ENCODE results near the gene LTBP4.
A peak's percentile ranks its signal among the peaks of the same experiment; 100 is the strongest.

DNA sequence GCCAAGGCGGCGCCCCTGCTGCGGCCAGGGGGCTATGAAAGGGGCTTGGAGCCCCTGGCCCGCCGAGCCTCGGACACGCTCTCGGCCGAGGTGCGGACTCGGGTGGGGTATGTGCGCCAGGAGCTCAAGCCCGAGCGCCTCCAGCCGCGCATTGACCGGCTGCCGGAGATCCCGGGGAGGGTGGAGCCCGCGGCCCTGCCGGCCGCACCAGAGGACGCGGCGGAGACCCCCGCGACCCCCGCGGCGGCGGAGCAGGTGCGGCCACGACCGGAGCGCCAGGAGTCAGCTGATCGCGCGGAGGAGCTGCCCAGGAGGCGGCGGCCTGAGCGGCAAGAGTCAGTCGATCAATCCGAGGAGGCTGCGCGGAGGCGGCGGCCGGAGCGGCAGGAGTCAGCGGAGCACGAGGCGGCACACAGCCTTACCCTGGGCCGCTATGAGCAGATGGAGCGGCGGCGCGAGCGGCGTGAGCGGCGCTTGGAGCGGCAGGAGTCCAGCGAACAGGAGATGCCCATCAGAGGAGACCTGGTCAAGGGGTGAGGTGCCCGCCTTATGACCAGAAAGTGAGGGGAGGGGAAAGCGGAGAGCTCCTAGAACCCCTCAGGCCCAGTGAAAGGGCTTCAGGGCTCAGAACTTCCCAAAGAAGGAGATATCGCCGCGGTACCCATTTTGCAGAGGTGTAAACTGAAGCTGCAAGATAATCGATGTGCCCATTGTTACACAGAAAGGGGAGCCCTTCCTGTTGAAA, 33.2 kb upstream of the LTBP4 start:
- TF ChIP-seq FEZF1 (tag by site-specific recombination; IDR thresholded peaks at IDR 0.05) = no peak
- TF ChIP-seq, protein P1, sequence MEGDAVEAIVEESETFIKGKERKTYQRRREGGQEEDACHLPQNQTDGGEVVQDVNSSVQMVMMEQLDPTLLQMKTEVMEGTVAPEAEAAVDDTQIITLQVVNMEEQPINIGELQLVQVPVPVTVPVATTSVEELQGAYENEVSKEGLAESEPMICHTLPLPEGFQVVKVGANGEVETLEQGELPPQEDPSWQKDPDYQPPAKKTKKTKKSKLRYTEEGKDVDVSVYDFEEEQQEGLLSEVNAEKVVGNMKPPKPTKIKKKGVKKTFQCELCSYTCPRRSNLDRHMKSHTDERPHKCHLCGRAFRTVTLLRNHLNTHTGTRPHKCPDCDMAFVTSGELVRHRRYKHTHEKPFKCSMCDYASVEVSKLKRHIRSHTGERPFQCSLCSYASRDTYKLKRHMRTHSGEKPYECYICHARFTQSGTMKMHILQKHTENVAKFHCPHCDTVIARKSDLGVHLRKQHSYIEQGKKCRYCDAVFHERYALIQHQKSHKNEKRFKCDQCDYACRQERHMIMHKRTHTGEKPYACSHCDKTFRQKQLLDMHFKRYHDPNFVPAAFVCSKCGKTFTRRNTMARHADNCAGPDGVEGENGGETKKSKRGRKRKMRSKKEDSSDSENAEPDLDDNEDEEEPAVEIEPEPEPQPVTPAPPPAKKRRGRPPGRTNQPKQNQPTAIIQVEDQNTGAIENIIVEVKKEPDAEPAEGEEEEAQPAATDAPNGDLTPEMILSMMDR (tag by site-specific recombination; IDR thresholded peaks at IDR 0.05) = no peak
- no peak for TF ChIP-seq ZFP37 (tag by site-specific recombination; IDR thresholded peaks at IDR 0.05)
- no peak for TF ChIP-seq GFI1B (tag by site-specific recombination; IDR thresholded peaks at IDR 0.05)
- TF ChIP-seq, protein P2, sequence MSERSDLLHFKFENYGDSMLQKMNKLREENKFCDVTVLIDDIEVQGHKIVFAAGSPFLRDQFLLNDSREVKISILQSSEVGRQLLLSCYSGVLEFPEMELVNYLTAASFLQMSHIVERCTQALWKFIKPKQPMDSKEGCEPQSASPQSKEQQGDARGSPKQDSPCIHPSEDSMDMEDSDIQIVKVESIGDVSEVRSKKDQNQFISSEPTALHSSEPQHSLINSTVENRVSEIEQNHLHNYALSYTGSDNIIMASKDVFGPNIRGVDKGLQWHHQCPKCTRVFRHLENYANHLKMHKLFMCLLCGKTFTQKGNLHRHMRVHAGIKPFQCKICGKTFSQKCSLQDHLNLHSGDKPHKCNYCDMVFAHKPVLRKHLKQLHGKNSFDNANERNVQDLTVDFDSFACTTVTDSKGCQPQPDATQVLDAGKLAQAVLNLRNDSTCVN (tag by site-specific recombination; optimal IDR thresholded peaks at IDR 0.05) = peak; percentile 21
- TF ChIP-seq ZNF132 (tag by site-specific recombination; IDR thresholded peaks at IDR 0.05; ENCODE audit: borderline replicate concordance) = no peak
- TF ChIP-seq YY1 (tag by site-specific recombination; IDR thresholded peaks at IDR 0.05) = no peak
- TF ChIP-seq MZF1 (tag by site-specific recombination; IDR thresholded peaks at IDR 0.05; ENCODE audit: borderline replicate concordance) = no peak
- no peak for TF ChIP-seq ZBTB7A (tag by site-specific recombination; IDR thresholded peaks at IDR 0.05; ENCODE audit: low read depth)
- TF ChIP-seq HOXC10 (CRISPR knock-in tag; IDR thresholded peaks at IDR 0.05) = no peak
- no peak for TF ChIP-seq ZNF558 (tag by site-specific recombination; IDR thresholded peaks at IDR 0.05)
- TF ChIP-seq KLF16 (tag by site-specific recombination; IDR thresholded peaks at IDR 0.05) = no peak
- TF ChIP-seq SCRT2 (tag by site-specific recombination; IDR thresholded peaks at IDR 0.05) = no peak
- TF ChIP-seq ZNF670 (tag by site-specific recombination; IDR thresholded peaks at IDR 0.05; ENCODE audit: low read depth) = no peak
